Glutamatergic neuron (in vitro differentiated cells): Measurements from ENCODE around the gene SIX5. TPM values are rescaled to one million over a fixed set of nuclear protein-coding genes. Genes with fewer than 3 reads are reported as not detected.
"Not testable (repeated sequence)": the region's sequence is repeated elsewhere in the genome, so short reads cannot be mapped to it uniquely, and the experiment has no call there.

Experiments used
- DNase-seq: peaks from one replicate; pipeline ENCODE4 v3.0.0; 2022
- H3K27ac Mint-ChIP-seq: one replicate; pipeline ENCODE4 v1.8.0; 2020; ENCODE audit warnings: mild to moderate bottlenecking, mixed read lengths, inconsistent platforms; ENCODE audit not compliant: unreplicated experiment
- H3K27me3 Mint-ChIP-seq: one replicate; pipeline ENCODE4 v1.8.0; 2020; ENCODE audit warnings: mild to moderate bottlenecking, moderate library complexity, mixed read lengths, inconsistent platforms; ENCODE audit not compliant: unreplicated experiment
- H3K36me3 Mint-ChIP-seq: one replicate; pipeline ENCODE4 v1.8.0; 2020; ENCODE audit warnings: mild to moderate bottlenecking, mixed read lengths, inconsistent platforms; ENCODE audit not compliant: unreplicated experiment
- H3K4me1 Mint-ChIP-seq: one replicate; pipeline ENCODE4 v1.8.0; 2020; ENCODE audit warnings: mild to moderate bottlenecking, low read depth, mixed read lengths, inconsistent platforms; ENCODE audit not compliant: unreplicated experiment
- H3K4me3 Mint-ChIP-seq: one replicate; pipeline ENCODE4 v1.8.0; 2020; ENCODE audit warnings: mild to moderate bottlenecking, mixed read lengths, inconsistent platforms; ENCODE audit not compliant: unreplicated experiment
- H3K9me3 Mint-ChIP-seq: one replicate; pipeline ENCODE4 v1.8.0; 2020; ENCODE audit warnings: mild to moderate bottlenecking, moderate library complexity, mixed read lengths, inconsistent platforms; ENCODE audit not compliant: unreplicated experiment
- CTCF ChIP-seq: fragments of 200-600 bp; sonication (generic); IDR thresholded peaks from one replicate; pipeline ENCODE4 v1.5.0; 2021; ENCODE audit not compliant: partially characterized antibody, unreplicated experiment
- total RNA-seq: library from RNA; stranded (reverse); fragmentation: NEBNext Ultra II Directional; extraction: Animal tissue kit (Norgen Biotek cat#: 25700); gene quantifications from one replicate; pipeline ENCODE4 v1.2.1, GENCODE V29; 2021; ENCODE audit not compliant: unreplicated experiment

The SIX5 gene
- total RNA-seq, 1 donor from 2014 or later, result 2.0 TPM

GRCh38 chr19:45754323-45754722 lies 14.7 kb downstream of the SIX5 start:
- Mint-ChIP-seq H3K27me3 (peaks cover 3% of the 10 kb centered on the region), H3K36me3 (no peaks in the 10 kb centered on the region), H3K9me3 (no peaks in the 10 kb centered on the region), H3K4me3 (no peak overlapping the region), H3K4me1 (peaks cover 1% of the 10 kb centered on the region), H3K27ac (no peak overlapping the region)
- no peak for TF ChIP-seq CTCF
- no peak for DNase-seq

- no peaks in the 10 kb centered on the region for H3K36me3 Mint-ChIP-seq
- DNase-seq, result no peak
- peaks cover 1% of the 10 kb centered on the region for H3K4me1 Mint-ChIP-seq
- peaks cover 3% of the 10 kb centered on the region for H3K27me3 Mint-ChIP-seq
- no peak for TF ChIP-seq CTCF
- H3K9me3 Mint-ChIP-seq, result no peaks in the 10 kb centered on the region
- no peak overlapping the region for H3K4me3 Mint-ChIP-seq
- no peak overlapping the region for H3K27ac Mint-ChIP-seq
These were observed 15.5 kb downstream of the SIX5 start for GRCh38 chr19:45753548-45753947.

GRCh38 chr19:45752639-45753038 lies 16.4 kb downstream of the SIX5 start:
- Mint-ChIP-seq H3K27me3 (peaks cover 3% of the 10 kb centered on the region), H3K36me3 (no peaks in the 10 kb centered on the region), H3K4me1 (peaks cover 1% of the 10 kb centered on the region), H3K9me3 (no peaks in the 10 kb centered on the region), H3K27ac (no peak overlapping the region), H3K4me3 (no peak overlapping the region)
- TF ChIP-seq CTCF, result no peak
- DNase-seq, result no peak

GRCh38 chr19:45751483-45751882 lies 17.6 kb downstream of the SIX5 start:
- H3K4me3 Mint-ChIP-seq, H3K9me3 Mint-ChIP-seq, DNase-seq, H3K36me3 Mint-ChIP-seq, H3K27ac Mint-ChIP-seq, H3K27me3 Mint-ChIP-seq, H3K4me1 Mint-ChIP-seq: not testable (repeated sequence)

GRCh38 chr19:45747513-45747912 lies 21.5 kb downstream of the SIX5 start:
- Mint-ChIP-seq H3K27me3 (peaks cover 4% of the 10 kb centered on the region), H3K4me3 (no peak overlapping the region), H3K36me3 (no peaks in the 10 kb centered on the region), H3K4me1 (no peaks in the 10 kb centered on the region), H3K9me3 (no peaks in the 10 kb centered on the region), H3K27ac (no peak overlapping the region)
- no peak for DNase-seq
- no peak for TF ChIP-seq CTCF

GRCh38 chr19:45746866-45747265 lies 22.2 kb downstream of the SIX5 start:
- no peak for TF ChIP-seq CTCF

More at GRCh38 chr19:45746866-45747265, 22.2 kb downstream of the SIX5 start:
- H3K4me1 Mint-ChIP-seq, result no peaks in the 10 kb centered on the region
- DNase-seq, result no peak
- peaks cover 4% of the 10 kb centered on the region for H3K27me3 Mint-ChIP-seq
- no peaks in the 10 kb centered on the region for H3K9me3 Mint-ChIP-seq
- no peak overlapping the region for H3K27ac Mint-ChIP-seq
- no peak overlapping the region for H3K4me3 Mint-ChIP-seq
- no peaks in the 10 kb centered on the region for H3K36me3 Mint-ChIP-seq
